BJ (cell line): Measurements from ENCODE around the gene METRNL. TPM values are rescaled to one million over a fixed set of nuclear protein-coding genes. Genes with fewer than 3 reads are reported as not detected.

Source experiments
- CTCF ChIA-PET: fragments of 350-600 bp; formaldehyde crosslinking; extraction: SDS; loops from one replicate; lab custom pipeline; 2021; ENCODE audit warnings: antibody characterized with exemption, inconsistent platforms; lab: Yijun Ruan, JAX
- POLR2A ChIA-PET: fragments of 300-600 bp; sonication (Branson Sonifier 250); formaldehyde crosslinking; extraction: SDS; loops from one replicate; lab custom pipeline; 2021; ENCODE audit warnings: antibody characterized with exemption; lab: Charles Lee
- DNase-seq: peaks from one replicate; pipeline ENCODE4 v3.0.0-alpha.2; 2011; ENCODE audit warnings: low read depth
- H3K27me3 ChIP-seq: 2 replicates; pipeline ENCODE4 v1.6.0; 2011; ENCODE audit warnings: low read length; ENCODE audit not compliant: control insufficient read depth, insufficient read depth
- H3K36me3 ChIP-seq: 2 replicates; pipeline ENCODE4 v1.5.1; 2011; ENCODE audit warnings: low read length; ENCODE audit not compliant: control insufficient read depth, insufficient read depth
- H3K4me3 ChIP-seq: 2 replicates; pipeline ENCODE4 v1.5.1; 2011; ENCODE audit warnings: low read depth, mild to moderate bottlenecking, control low read depth, low read length
- CTCF ChIP-seq: IDR thresholded peaks from 2 replicates; pipeline ENCODE4 v1.5.1; 2011; ENCODE audit warnings: low read depth, mild to moderate bottlenecking, control low read depth, inconsistent platforms, low read length, moderate library complexity; ENCODE audit not compliant: insufficient read depth
- polyA plus RNA-seq: library from polyadenylated mRNA; depleted of rRNA; stranded (reverse); fragments of >200 nt; gene quantifications from 2 replicates; pipeline ENCODE4 v1.2.3, GENCODE V29; 2011

The METRNL gene
- polyA plus RNA-seq, 1 experiment: 63.2 TPM

- no peak for DNase-seq
- 0 out of 2 replicates have a peak, but pooled peaks have one; percentile 12 for TF ChIP-seq CTCF
- Histone ChIP-seq H3K36me3 (no peaks in the 10 kb centered on the region), H3K27me3 (0 out of 2 replicates have a peak, but pooled peaks cover 1% of the 10 kb centered on the region), H3K4me3 (no peak overlapping the region)
- POLR2A ChIA-PET: no interaction called here
- CTCF ChIA-PET: interaction anchor here (0.5 to 0.9 kb wide), 3 partner anchors 123 to 622 kb away, joined by 3 read pairs; no protein-coding TSS in a partner anchor
Measured at GRCh38 chr17:83076938-83077337, 2.5 kb upstream of the METRNL start.

GRCh38 chr17:83077411-83077810 is 2.0 kb upstream of the METRNL start:
- ChIA-PET POLR2A (no interaction called here), CTCF (interaction anchor here (0.5 to 0.9 kb wide), 2 partner anchors 122 to 216 kb away, joined by 3 read pairs; no protein-coding TSS in a partner anchor)
- Histone ChIP-seq H3K4me3 (no peak overlapping the region), H3K36me3 (no peaks in the 10 kb centered on the region), H3K27me3 (0 out of 2 replicates have a peak, but pooled peaks cover 1% of the 10 kb centered on the region)
- DNase-seq: no peak
- TF ChIP-seq CTCF: no peak

- ChIA-PET POLR2A (no interaction called here), CTCF (no interaction called here)
- DNase-seq: no peak
- Histone ChIP-seq H3K4me3 (no peak overlapping the region), H3K27me3 (0 out of 2 replicates have a peak, but pooled peaks cover 1% of the 10 kb centered on the region), H3K36me3 (no peaks in the 10 kb centered on the region)
- TF ChIP-seq CTCF: no peak
Measured at GRCh38 chr17:83077939-83078338, 1.5 kb upstream of the METRNL start.

GRCh38 chr17:83078378-83079351 is 744 bp upstream of the METRNL start:
- Histone ChIP-seq H3K27me3 (0 out of 2 replicates have a peak, but pooled peaks cover 1% of the 10 kb centered on the region), H3K4me3 (peak overlapping the region; percentile 55), H3K36me3 (no peaks in the 10 kb centered on the region)
- CTCF ChIA-PET: no interaction called here
- POLR2A ChIA-PET: interaction anchor here (0.6 to 0.9 kb wide), 2 partner anchors 116 to 124 kb away, joined by 3 to 4 read pairs; no protein-coding TSS in a partner anchor
- no peak for DNase-seq
- no peak for TF ChIP-seq CTCF
